Measurements from ENCODE around the gene NSDHL.
"Not testable (repeated sequence)": the region's sequence is repeated elsewhere in the genome, so short reads cannot be mapped to it uniquely, and the experiment has no call there.

NSDHL gene

GRCh38 chrX:152910018-152910417, 79.2 kb downstream of the NSDHL start:
- DNase-seq (ENCODE audit: low read depth in 2 of 3, low spot score in 1 of 3), result not testable (repeated sequence)

GRCh38 chrX:152912106-152912505, 81.2 kb downstream of the NSDHL start:
- no peak for DNase-seq (ENCODE audit: low read depth in 2 of 3, low spot score in 1 of 3)

- no peak for DNase-seq (ENCODE audit: low read depth in 2 of 3, low spot score in 1 of 3)
These were observed 81.8 kb downstream of the NSDHL start for GRCh38 chrX:152912641-152913040.

GRCh38 chrX:152913346-152913745, 82.5 kb downstream of the NSDHL start:
- no peak for DNase-seq (ENCODE audit: low read depth in 2 of 3, low spot score in 1 of 3)

- DNase-seq (ENCODE audit: low read depth in 2 of 3, low spot score in 1 of 3), result no peak
These were observed 83.0 kb downstream of the NSDHL start for GRCh38 chrX:152913910-152914309.

- no peak for DNase-seq (ENCODE audit: low read depth in 2 of 3, low spot score in 1 of 3)
These were observed 84.8 kb downstream of the NSDHL start for GRCh38 chrX:152915541-152916241.

- no peak for DNase-seq (ENCODE audit: low read depth in 2 of 3, low spot score in 1 of 3)
These were observed 87.1 kb downstream of the NSDHL start for GRCh38 chrX:152917656-152918579.

GRCh38 chrX:152918707-152919106, 87.8 kb downstream of the NSDHL start:
- DNase-seq (ENCODE audit: low read depth in 2 of 3, low spot score in 1 of 3), result no peak
